Measurements from ENCODE around the gene CDH23.

CDH23 gene

GRCh38 chr10:71467569-71468362 is 71.0 kb downstream of the CDH23 start:
- no peaks in the 10 kb centered on the region for H3K36me3 ChIP-seq (replicated peaks)
- no peak overlapping the region for H3K4me3 ChIP-seq
- DNase-seq (ENCODE audit: low spot score in 2 of 2), result no peak
- H3K9me3 ChIP-seq, result no peaks in the 10 kb centered on the region
- no peaks in the 10 kb centered on the region for H3K4me1 ChIP-seq
- no peaks in the 10 kb centered on the region for H3K27me3 ChIP-seq (ENCODE audit: low read depth)
- in situ Hi-C loops (cut with MboI; ENCODE audit: low sequenced_read_pairs), result no loop called here

GRCh38 chr10:71468363-71469094 is 71.8 kb downstream of the CDH23 start:
- no peaks in the 10 kb centered on the region for H3K36me3 ChIP-seq (replicated peaks)
- H3K4me1 ChIP-seq, result no peaks in the 10 kb centered on the region
- no peaks in the 10 kb centered on the region for H3K27me3 ChIP-seq (ENCODE audit: low read depth)
- no peaks in the 10 kb centered on the region for H3K9me3 ChIP-seq
- no peak overlapping the region for H3K4me3 ChIP-seq
- no peak for DNase-seq (ENCODE audit: low spot score in 2 of 2)
- in situ Hi-C loops (cut with MboI; ENCODE audit: low sequenced_read_pairs), result no loop called here

GRCh38 chr10:71471006-71471405 is 74.3 kb downstream of the CDH23 start:
- no peak for DNase-seq (ENCODE audit: low spot score in 2 of 2)
- H3K27me3 ChIP-seq (ENCODE audit: low read depth), result no peaks in the 10 kb centered on the region
- no peaks in the 10 kb centered on the region for H3K9me3 ChIP-seq
- H3K4me3 ChIP-seq, result no peak overlapping the region
- H3K4me1 ChIP-seq, result no peaks in the 10 kb centered on the region
- no peaks in the 10 kb centered on the region for H3K36me3 ChIP-seq (replicated peaks)
- in situ Hi-C loops (cut with MboI; ENCODE audit: low sequenced_read_pairs), result no loop called here

- in situ Hi-C loops (cut with MboI; ENCODE audit: low sequenced_read_pairs), result no loop called here
- Histone ChIP-seq H3K4me3 (no peak overlapping the region), H3K27me3 (ENCODE audit: low read depth) (0 out of 2 replicates have a peak, but pooled peaks cover 2% of the 10 kb centered on the region), H3K9me3 (no peaks in the 10 kb centered on the region), H3K4me1 (no peaks in the 10 kb centered on the region), H3K36me3 (replicated peaks) (no peaks in the 10 kb centered on the region)
- no peak for DNase-seq (ENCODE audit: low spot score in 2 of 2)
Observed at GRCh38 chr10:71471957-71472365, 75.2 kb downstream of the CDH23 start.

GRCh38 chr10:71472466-71472865 is 75.7 kb downstream of the CDH23 start:
- DNase-seq (ENCODE audit: low spot score in 2 of 2), result no peak
- 0 out of 2 replicates have a peak, but pooled peaks cover 2% of the 10 kb centered on the region for H3K27me3 ChIP-seq (ENCODE audit: low read depth)
- no peak overlapping the region for H3K4me3 ChIP-seq
- H3K4me1 ChIP-seq, result no peaks in the 10 kb centered on the region
- no peaks in the 10 kb centered on the region for H3K9me3 ChIP-seq
- H3K36me3 ChIP-seq (replicated peaks), result no peaks in the 10 kb centered on the region
- in situ Hi-C loops (cut with MboI; ENCODE audit: low sequenced_read_pairs), result no loop called here

- Histone ChIP-seq H3K27me3 (ENCODE audit: low read depth) (0 out of 2 replicates have a peak, but pooled peaks cover 2% of the 10 kb centered on the region), H3K36me3 (replicated peaks) (no peaks in the 10 kb centered on the region), H3K9me3 (no peaks in the 10 kb centered on the region), H3K4me3 (no peak overlapping the region), H3K4me1 (no peaks in the 10 kb centered on the region)
- in situ Hi-C loops (cut with MboI; ENCODE audit: low sequenced_read_pairs), result no loop called here
- no peak for DNase-seq (ENCODE audit: low spot score in 2 of 2)
Observed at GRCh38 chr10:71472912-71473311, 76.2 kb downstream of the CDH23 start.

GRCh38 chr10:71473671-71474599 is 77.2 kb downstream of the CDH23 start:
- H3K4me1 ChIP-seq, result no peaks in the 10 kb centered on the region
- in situ Hi-C loops (cut with MboI; ENCODE audit: low sequenced_read_pairs), result no loop called here
- peaks cover 8% of the 10 kb centered on the region; the same call in 1 of the 2 replicates for H3K27me3 ChIP-seq (ENCODE audit: low read depth)
- H3K9me3 ChIP-seq, result no peaks in the 10 kb centered on the region
- no peak for DNase-seq (ENCODE audit: low spot score in 2 of 2)
- H3K36me3 ChIP-seq (replicated peaks), result no peaks in the 10 kb centered on the region
- no peak overlapping the region for H3K4me3 ChIP-seq

GRCh38 chr10:71474702-71475242 is 78.1 kb downstream of the CDH23 start:
- Histone ChIP-seq H3K27me3 (ENCODE audit: low read depth) (peaks cover 16% of the 10 kb centered on the region; the same call in 1 of the 2 replicates), H3K36me3 (replicated peaks) (no peaks in the 10 kb centered on the region), H3K4me1 (no peaks in the 10 kb centered on the region), H3K9me3 (no peaks in the 10 kb centered on the region), H3K4me3 (no peak overlapping the region)
- in situ Hi-C loops (cut with MboI; ENCODE audit: low sequenced_read_pairs), result no loop called here
- DNase-seq (ENCODE audit: low spot score in 2 of 2), result no peak

GRCh38 chr10:71475243-71475871 is 78.6 kb downstream of the CDH23 start:
- Histone ChIP-seq H3K9me3 (no peaks in the 10 kb centered on the region), H3K4me3 (no peak overlapping the region), H3K4me1 (no peaks in the 10 kb centered on the region), H3K36me3 (replicated peaks) (no peaks in the 10 kb centered on the region), H3K27me3 (ENCODE audit: low read depth) (peaks cover 22% of the 10 kb centered on the region; the same call in 1 of the 2 replicates)
- in situ Hi-C loops (cut with MboI; ENCODE audit: low sequenced_read_pairs), result no loop called here
- no peak for DNase-seq (ENCODE audit: low spot score in 2 of 2)

- Histone ChIP-seq H3K36me3 (replicated peaks) (no peaks in the 10 kb centered on the region), H3K27me3 (ENCODE audit: low read depth) (peaks cover 23% of the 10 kb centered on the region; the same call in 1 of the 2 replicates), H3K9me3 (no peaks in the 10 kb centered on the region), H3K4me3 (no peak overlapping the region), H3K4me1 (no peaks in the 10 kb centered on the region)
- in situ Hi-C loops (cut with MboI; ENCODE audit: low sequenced_read_pairs), result no loop called here
- DNase-seq (ENCODE audit: low spot score in 2 of 2), result no peak
Observed at GRCh38 chr10:71476228-71477011, 79.7 kb downstream of the CDH23 start.

- no peak for DNase-seq (ENCODE audit: low spot score in 2 of 2)
- peaks cover 25% of the 10 kb centered on the region; the same call in 1 of the 2 replicates for H3K27me3 ChIP-seq (ENCODE audit: low read depth)
- H3K9me3 ChIP-seq, result no peaks in the 10 kb centered on the region
- no peak overlapping the region for H3K4me3 ChIP-seq
- in situ Hi-C loops (cut with MboI; ENCODE audit: low sequenced_read_pairs), result no loop called here
- no peaks in the 10 kb centered on the region for H3K36me3 ChIP-seq (replicated peaks)
- no peaks in the 10 kb centered on the region for H3K4me1 ChIP-seq
Observed at GRCh38 chr10:71478173-71478572, 81.5 kb downstream of the CDH23 start.

- Histone ChIP-seq H3K4me3 (no peak overlapping the region), H3K36me3 (replicated peaks) (no peaks in the 10 kb centered on the region), H3K4me1 (no peaks in the 10 kb centered on the region), H3K9me3 (no peaks in the 10 kb centered on the region), H3K27me3 (ENCODE audit: low read depth) (peaks cover 25% of the 10 kb centered on the region; the same call in 1 of the 2 replicates)
- in situ Hi-C loops (cut with MboI; ENCODE audit: low sequenced_read_pairs), result no loop called here
- DNase-seq (ENCODE audit: low spot score in 2 of 2), result no peak
Observed at GRCh38 chr10:71478813-71479365, 82.2 kb downstream of the CDH23 start.

All from HAP-1 (cell line).